ENCODE results near the gene RIPOR2. TPM values are rescaled to one million over a fixed set of nuclear protein-coding genes. Genes with fewer than 3 reads are reported as not detected.

Gene RIPOR2
- total and polyA plus RNA-seq, 10 of the 15 experiments (the other 5 are each of a cell fraction or from before 2014, with no cell fraction given) = 22.2 to 48.2 (median 34.7) TPM

GRCh38 chr6:24935366-24936152, at the start of gene RIPOR2 (continued):
- TF ChIP-seq GATAD2B (conservative IDR thresholded peaks at IDR 0.05; ENCODE audit: low read depth) = peak; percentile 25; the same call in 1 of the 2 replicates
- TF ChIP-seq CREM (IDR thresholded peaks at IDR 0.05; ENCODE audit: low read depth) = 0 out of 2 replicates have a peak, but pooled peaks have one; percentile 11
- TF ChIP-seq MEF2B (IDR thresholded peaks at IDR 0.05; ENCODE audit: partially characterized antibody, poor library complexity, severe bottlenecking) = peak; percentile 25
- TF ChIP-seq ATF2 (IDR thresholded peaks at IDR 0.05; ENCODE audit: low read length) = peak; percentile 7; the same call in 1 of the 2 replicates
- peak; percentile 14 to 40 (median 32); a peak in 2 of 6 replicates for TF ChIP-seq CTCF (IDR thresholded peaks at IDR 0.05 in 2 of 3, conservative IDR thresholded peaks at IDR 0.05 in 1 of 3; ENCODE audit: control insufficient read depth in 2 of 3, extremely low read depth in 1 of 3, insufficient read depth in 1 of 3, low read depth in 3 of 3, low read length in 3 of 3)
- peak; percentile 62; the same call in 1 of the 2 replicates for TF ChIP-seq TAF1 (IDR thresholded peaks at IDR 0.05; ENCODE audit: borderline replicate concordance, low read depth, low read length)
- TF ChIP-seq NBN (IDR thresholded peaks at IDR 0.05) = peak; percentile 19; the same call in 1 of the 2 replicates
- TF ChIP-seq CHD2 (IDR thresholded peaks at IDR 0.05; ENCODE audit: borderline replicate concordance, low read depth, low read length) = 0 out of 2 replicates have a peak, but pooled peaks have one; percentile 23
- no peak for TF ChIP-seq PAX5 (IDR thresholded peaks at IDR 0.05; ENCODE audit: borderline replicate concordance, low read depth, low read length)
- TF ChIP-seq CREB1 (IDR thresholded peaks at IDR 0.05; ENCODE audit: low read depth) = 0 out of 2 replicates have a peak, but pooled peaks have one; percentile 23
- peak; percentile 17 for TF ChIP-seq E4F1 (IDR thresholded peaks at IDR 0.05; ENCODE audit: borderline replicate concordance, partially characterized antibody)
- TF ChIP-seq, protein P1, sequence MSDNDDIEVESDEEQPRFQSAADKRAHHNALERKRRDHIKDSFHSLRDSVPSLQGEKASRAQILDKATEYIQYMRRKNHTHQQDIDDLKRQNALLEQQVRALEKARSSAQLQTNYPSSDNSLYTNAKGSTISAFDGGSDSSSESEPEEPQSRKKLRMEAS (IDR thresholded peaks at IDR 0.05; ENCODE audit: low read depth, low read length) = peak; percentile 38; the same call in 1 of the 2 replicates
- no peak for TF ChIP-seq NFYA (IDR thresholded peaks at IDR 0.05; ENCODE audit: borderline replicate concordance, low read depth, low read length)
- TF ChIP-seq SMC3 (IDR thresholded peaks at IDR 0.05; ENCODE audit: borderline replicate concordance, low read length) = peak; percentile 46; the same call in 1 of the 2 replicates
- peak; percentile 66 for TF ChIP-seq IKZF1 (conservative IDR thresholded peaks at IDR 0.05)
- peak; percentile 84 for TF ChIP-seq EED (IDR thresholded peaks at IDR 0.05; ENCODE audit: low read depth)
- TF ChIP-seq, protein P2, sequence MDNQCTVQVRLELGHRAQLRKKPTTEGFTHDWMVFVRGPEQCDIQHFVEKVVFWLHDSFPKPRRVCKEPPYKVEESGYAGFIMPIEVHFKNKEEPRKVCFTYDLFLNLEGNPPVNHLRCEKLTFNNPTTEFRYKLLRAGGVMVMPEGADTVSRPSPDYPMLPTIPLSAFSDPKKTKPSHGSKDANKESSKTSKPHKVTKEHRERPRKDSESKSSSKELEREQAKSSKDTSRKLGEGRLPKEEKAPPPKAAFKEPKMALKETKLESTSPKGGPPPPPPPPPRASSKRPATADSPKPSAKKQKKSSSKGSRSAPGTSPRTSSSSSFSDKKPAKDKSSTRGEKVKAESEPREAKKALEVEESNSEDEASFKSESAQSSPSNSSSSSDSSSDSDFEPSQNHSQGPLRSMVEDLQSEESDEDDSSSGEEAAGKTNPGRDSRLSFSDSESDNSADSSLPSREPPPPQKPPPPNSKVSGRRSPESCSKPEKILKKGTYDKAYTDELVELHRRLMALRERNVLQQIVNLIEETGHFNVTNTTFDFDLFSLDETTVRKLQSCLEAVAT (IDR thresholded peaks at IDR 0.05) = peak; percentile 20; the same call in 1 of the 2 replicates
- 0 out of 2 replicates have a peak, but pooled peaks have one; percentile 38 for TF ChIP-seq HDGF (IDR thresholded peaks at IDR 0.05)
- TF ChIP-seq ETV6 (conservative IDR thresholded peaks at IDR 0.05 in 1 of 2, IDR thresholded peaks at IDR 0.05 in 1 of 2; ENCODE audit: borderline replicate concordance in 1 of 2, low read depth in 1 of 2) = peak in 1 of 2 experiments; percentile 20; a peak in 1 of 4 replicates
- TF ChIP-seq POLR2AphosphoS2 (IDR thresholded peaks at IDR 0.05; ENCODE audit: low read depth, low read length) = 0 out of 2 replicates have a peak, but pooled peaks have one; percentile 72
- TF ChIP-seq SUZ12 (IDR thresholded peaks at IDR 0.05; ENCODE audit: unreplicated experiment) = no peak
